GM13977 (cell line): ENCODE data around the gene ATP2A3.

Experiments
- DNase-seq: peaks from one replicate; pipeline ENCODE4 v3.0.0; 2012; ENCODE audit warnings: low spot score
- in situ Hi-C: fragments of 300-500 bp; cut with MboI; formaldehyde crosslinking; loops from one replicate; pipeline ENCODE4 v1.12.0; 2022; ENCODE audit warnings: low sequenced_read_pairs, low pct_unique_long_range_greater_than_20kb, mixed read lengths, inconsistent platforms; ENCODE audit not compliant: unreplicated experiment
- TF ChIP-seq, protein P1 (sequence below): IDR thresholded peaks from 2 replicates; pipeline ENCODE4 v1.5.1; 2012; ENCODE audit warnings: mild to moderate bottlenecking, control low read depth; ENCODE audit not compliant: insufficient read depth; ENCODE audit errors: extremely low read depth, missing control alignments

The ATP2A3 gene

DNA sequence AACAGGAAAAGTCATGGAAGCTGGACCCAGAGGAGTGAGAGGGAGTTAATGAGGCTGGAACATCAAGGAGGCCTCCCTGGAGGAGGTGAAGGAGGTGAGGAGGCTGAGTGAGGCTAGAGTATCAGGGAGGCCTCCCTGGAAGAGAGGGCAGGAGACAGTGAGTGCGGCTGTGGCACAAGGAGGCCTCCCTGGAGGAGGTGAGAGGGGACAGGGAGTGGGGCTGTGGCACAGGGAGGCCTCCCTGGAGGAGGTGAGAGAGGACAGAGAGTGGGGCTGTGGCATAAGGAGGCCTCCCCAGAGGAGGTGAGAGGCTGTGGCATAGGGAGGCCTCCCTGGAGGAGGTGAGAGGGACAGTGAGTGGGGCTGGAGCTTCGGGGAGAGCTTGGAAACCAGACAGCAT, 76.8 kb downstream of the ATP2A3 start:
- DNase-seq = no peak
- in situ Hi-C loops = no loop called here
- TF ChIP-seq, protein P1, sequence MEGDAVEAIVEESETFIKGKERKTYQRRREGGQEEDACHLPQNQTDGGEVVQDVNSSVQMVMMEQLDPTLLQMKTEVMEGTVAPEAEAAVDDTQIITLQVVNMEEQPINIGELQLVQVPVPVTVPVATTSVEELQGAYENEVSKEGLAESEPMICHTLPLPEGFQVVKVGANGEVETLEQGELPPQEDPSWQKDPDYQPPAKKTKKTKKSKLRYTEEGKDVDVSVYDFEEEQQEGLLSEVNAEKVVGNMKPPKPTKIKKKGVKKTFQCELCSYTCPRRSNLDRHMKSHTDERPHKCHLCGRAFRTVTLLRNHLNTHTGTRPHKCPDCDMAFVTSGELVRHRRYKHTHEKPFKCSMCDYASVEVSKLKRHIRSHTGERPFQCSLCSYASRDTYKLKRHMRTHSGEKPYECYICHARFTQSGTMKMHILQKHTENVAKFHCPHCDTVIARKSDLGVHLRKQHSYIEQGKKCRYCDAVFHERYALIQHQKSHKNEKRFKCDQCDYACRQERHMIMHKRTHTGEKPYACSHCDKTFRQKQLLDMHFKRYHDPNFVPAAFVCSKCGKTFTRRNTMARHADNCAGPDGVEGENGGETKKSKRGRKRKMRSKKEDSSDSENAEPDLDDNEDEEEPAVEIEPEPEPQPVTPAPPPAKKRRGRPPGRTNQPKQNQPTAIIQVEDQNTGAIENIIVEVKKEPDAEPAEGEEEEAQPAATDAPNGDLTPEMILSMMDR = no peak

DNA sequence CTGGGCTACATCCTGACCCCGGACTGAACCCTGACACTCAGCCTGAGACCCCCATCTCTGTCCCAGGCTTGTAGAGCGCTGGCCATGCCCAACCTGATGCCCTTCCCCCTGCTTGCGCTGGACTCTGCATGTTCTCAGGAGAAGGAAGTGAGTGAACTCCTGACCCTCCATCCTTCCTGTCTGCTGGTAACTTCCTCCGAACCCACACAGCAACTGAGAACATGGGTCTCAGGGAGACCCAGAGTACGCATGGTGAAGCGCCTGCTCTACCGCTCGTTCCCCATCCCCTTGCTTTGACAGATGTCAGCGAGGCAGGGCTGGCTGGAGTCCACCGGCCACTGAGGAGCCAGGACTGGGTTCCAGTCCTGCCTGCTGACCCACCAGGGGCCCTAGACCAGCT, 77.5 kb downstream of the ATP2A3 start:
- TF ChIP-seq, protein P1 = no peak
- DNase-seq = no peak
- in situ Hi-C loops = no loop called here

DNA sequence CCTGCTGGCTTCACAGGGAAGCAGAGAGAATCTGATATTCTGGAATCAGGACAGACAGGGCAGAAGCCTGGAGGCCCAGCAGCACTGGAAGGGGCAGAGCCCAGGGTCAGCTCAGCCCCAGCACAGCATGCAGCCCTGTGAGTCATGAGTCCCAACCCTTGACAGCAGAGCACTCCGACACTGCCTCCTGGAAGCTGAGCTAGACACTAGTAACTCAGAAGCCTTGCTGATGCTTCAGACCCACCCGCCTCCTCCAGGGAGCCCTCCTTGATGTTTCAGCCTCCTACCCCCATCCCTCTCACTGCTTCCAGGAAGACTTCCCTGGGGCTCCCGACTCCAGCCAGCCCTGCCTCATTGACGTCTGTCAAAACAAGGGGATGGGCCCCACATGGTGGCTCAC, 78.3 kb downstream of the ATP2A3 start:
- DNase-seq = no peak
- in situ Hi-C loops = no loop called here
- TF ChIP-seq, protein P1 = no peak

DNA sequence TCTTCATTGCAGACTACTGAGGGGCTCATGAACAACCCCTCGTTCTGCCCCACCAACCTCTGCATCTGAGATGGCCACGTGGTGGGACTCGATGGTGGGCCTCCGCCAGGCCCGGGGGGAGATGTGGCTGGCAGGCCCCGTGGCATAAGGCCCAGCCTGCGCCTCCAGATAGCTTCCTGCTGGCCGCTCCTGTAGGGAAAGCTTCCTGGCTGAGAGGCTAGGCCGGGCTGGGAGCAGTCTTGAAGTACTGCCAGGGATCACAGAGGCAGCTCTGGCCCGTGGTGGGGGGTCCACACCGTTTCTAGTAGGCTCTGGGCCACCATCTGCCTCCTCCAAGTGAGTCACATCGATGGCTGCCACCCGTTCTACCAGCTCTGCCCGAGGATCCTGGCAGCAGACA, 79.0 kb downstream of the ATP2A3 start:
- DNase-seq = no peak
- in situ Hi-C loops = no loop called here
- TF ChIP-seq, protein P1 = no peak

DNA sequence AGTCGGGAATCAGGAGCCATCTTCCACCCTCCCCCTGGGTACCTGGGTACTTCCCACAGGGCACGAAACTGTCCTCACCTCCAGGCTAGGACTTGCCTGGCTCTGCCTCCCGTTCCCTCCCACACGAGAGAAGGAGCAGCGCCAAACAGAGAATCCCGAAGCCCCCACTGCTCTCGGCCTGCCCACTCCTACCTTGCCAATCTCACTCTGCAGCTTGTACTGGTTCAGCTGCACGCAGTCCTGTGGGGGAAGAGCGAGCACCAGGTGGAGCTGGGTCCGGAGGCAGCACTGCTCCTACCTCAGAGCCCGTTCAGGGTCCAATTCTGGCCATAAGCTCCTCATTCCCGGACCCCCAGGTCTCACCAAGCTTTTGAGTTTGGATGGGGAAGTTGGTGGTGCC, 80.0 kb downstream of the ATP2A3 start:
- in situ Hi-C loops = no loop called here
- no peak for DNase-seq
- TF ChIP-seq, protein P1 = no peak

DNA sequence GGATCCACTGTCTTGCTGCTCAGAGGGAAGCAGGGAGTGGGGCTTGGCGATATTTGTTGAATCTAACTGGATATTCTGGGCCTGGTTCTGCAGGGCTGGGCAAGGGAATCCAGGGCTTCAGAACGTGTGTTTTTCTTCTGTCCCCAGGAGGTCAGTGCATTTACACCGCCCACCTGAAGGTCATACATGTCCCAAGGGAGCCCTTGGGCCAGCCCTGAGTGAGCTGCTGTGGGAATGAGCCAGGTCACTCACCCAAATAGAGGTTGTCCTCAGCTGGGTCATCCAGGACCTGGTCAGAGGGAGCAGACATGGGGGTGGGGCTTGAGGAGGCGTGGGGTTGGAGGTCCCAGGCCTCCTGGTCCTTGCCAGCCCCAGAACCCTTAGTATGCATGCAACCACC, 82.0 kb downstream of the ATP2A3 start:
- TF ChIP-seq, protein P1 = no peak
- no peak for DNase-seq
- in situ Hi-C loops = no loop called here

DNA sequence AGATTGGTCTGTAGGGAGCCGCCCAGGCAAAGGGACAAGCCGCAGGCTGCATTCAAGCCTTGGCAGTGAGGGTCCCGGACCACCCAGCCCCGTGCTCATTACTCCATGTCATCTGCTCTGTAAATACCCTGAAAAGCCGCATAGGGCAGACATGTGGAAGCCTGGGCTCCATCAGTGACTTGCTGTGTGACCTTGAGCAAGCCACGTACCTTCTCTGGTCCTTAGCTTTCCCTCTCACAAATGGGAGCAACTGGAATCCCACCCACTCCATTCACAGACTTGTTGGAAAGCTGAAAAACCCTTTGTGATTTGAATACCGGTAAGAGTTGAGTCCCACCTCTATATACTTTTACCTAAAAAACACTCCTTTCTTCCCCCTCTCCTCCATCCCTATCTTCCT, 83.3 kb downstream of the ATP2A3 start:
- in situ Hi-C loops = no loop called here
- TF ChIP-seq, protein P1 = no peak
- no peak for DNase-seq
